ENCODE data around the gene ERGIC1.
A peak's percentile ranks its signal among the peaks of the same experiment; 100 is the strongest.

The ERGIC1 gene

DNA sequence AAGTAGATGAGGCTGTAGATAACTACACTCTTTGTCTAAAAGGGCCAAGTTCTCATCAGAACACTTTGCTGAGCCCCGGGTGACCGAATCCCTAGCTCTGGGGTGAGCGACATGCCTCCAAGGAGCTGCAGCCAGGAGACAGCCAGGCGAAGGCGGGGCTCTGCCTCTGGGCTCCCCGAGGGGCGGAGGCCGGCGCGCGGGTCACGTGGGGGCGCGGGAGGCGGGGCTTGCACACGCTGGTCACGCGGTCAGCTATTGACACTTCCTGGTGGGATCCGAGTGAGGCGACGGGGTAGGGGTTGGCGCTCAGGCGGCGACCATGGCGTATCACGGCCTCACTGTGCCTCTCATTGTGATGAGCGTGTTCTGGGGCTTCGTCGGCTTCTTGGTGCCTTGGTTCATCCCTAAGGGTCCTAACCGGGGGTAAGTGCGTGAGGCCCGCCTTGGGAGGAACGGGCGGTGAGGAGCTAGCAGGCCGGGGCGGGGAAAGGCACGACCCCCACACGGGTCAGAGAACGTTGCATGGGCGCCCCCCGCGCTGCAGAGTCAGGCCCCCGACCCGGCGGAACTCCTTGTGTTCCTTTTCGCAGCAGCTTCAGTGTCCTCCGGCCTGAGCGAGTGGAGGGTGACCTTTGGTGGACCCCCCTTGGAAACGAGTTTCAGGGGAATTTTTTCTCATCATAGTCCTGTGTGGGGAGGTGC, 149.6 kb downstream of the ERGIC1 start, which contains the start of gene ATP6V0E1:
ATP6V0E1 (plus strand) TSS at position 230 of the 702 bp plus-strand sequence; CDS start at position 320, 90 bp downstream.
- peak; percentile 88 for DNase-seq (ENCODE audit: low read depth)
- TF ChIP-seq, protein P1, sequence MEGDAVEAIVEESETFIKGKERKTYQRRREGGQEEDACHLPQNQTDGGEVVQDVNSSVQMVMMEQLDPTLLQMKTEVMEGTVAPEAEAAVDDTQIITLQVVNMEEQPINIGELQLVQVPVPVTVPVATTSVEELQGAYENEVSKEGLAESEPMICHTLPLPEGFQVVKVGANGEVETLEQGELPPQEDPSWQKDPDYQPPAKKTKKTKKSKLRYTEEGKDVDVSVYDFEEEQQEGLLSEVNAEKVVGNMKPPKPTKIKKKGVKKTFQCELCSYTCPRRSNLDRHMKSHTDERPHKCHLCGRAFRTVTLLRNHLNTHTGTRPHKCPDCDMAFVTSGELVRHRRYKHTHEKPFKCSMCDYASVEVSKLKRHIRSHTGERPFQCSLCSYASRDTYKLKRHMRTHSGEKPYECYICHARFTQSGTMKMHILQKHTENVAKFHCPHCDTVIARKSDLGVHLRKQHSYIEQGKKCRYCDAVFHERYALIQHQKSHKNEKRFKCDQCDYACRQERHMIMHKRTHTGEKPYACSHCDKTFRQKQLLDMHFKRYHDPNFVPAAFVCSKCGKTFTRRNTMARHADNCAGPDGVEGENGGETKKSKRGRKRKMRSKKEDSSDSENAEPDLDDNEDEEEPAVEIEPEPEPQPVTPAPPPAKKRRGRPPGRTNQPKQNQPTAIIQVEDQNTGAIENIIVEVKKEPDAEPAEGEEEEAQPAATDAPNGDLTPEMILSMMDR (conservative IDR thresholded peaks at IDR 0.05; ENCODE audit: control insufficient read depth, insufficient read depth, low read depth, low read length), result no peak
- peak within 1 kb of the TSS; percentile 92 for H3K4me3 ChIP-seq (ENCODE audit: control insufficient read depth, low read depth, low read length)

DNA sequence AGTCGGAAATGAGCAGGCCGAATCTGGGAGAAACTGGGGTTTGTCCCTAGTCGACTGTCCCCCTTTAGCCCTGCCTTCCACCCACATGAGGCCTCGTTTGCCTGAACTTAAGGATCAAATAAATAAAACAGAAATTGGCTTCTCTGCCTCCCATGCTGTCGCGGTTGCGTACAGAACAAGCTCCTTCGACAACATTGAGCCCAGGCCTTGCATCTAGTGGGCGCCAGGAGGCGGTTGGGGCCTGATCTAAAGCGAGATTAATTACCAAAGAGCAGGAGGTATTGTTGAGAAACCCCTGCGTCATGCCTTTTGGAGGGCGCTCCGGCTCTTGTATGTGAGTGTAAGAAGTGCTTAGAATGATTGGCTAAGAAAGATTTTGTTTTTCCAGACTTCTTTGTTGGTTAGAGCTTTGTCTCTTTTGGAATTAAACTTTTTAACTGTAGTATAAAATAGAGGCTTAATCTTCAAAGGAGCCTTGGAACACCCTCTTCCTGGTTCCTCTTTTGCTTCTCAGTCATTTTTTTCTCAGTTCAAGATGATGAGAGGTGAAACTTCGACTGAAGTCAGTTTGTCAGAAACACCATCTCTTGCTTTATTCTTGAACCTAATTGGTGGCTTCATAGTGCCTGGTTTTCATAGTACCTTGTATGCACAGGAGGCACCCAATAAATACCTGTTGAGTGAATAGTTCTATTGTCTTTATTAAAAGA, 150.3 kb downstream of the ERGIC1 start:
- DNase-seq (ENCODE audit: low read depth), result peak; percentile 93
- peak overlapping the region; percentile 92 for H3K4me3 ChIP-seq (ENCODE audit: control insufficient read depth, low read depth, low read length)
- TF ChIP-seq, protein P1 (conservative IDR thresholded peaks at IDR 0.05; ENCODE audit: control insufficient read depth, insufficient read depth, low read depth, low read length), result peak; percentile 65

DNA sequence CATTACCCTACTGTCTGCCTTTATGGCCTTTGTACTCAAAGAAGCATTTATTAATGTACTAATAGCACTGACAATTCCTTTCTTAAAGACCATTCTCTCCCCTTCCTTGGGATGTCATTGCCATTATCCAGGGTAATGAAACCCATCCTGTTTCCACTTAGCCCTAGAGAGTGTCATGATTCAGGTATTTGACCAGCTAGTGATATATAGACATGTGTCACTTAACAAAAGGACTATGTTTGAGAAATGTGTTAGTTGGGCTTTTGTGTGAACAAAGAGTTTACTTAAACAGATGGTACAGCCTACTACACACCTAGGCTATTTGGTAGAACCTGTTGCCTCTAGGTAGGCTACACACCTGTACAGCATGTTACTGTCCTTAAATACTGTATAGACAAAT, 151.5 kb downstream of the ERGIC1 start:
- H3K4me3 ChIP-seq (ENCODE audit: control insufficient read depth, low read depth, low read length), result no peak overlapping the region
- no peak for DNase-seq (ENCODE audit: low read depth)
- TF ChIP-seq, protein P1 (conservative IDR thresholded peaks at IDR 0.05; ENCODE audit: control insufficient read depth, insufficient read depth, low read depth, low read length), result no peak

DNA sequence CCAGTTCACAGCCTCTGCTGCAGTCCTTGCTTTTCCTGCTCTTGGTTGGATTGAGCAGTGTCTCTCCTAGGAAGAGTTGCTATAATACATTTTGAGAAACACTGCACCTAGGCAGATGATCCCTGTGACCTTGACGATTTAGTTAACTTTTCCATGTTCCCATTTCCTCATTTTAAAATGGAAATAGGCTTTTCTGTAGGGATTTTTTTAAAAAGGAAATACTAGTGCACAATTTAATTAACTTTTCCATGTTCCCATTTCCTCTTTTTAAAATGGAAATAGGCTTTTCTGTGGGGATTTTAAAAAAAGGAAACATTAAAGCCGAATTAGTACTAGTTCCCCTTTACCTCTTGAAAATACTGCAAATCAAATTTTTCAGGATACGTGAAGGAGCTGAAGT, 154.2 kb downstream of the ERGIC1 start:
- H3K4me3 ChIP-seq (ENCODE audit: control insufficient read depth, low read depth, low read length), result no peak overlapping the region
- no peak for DNase-seq (ENCODE audit: low read depth)
- TF ChIP-seq, protein P1 (conservative IDR thresholded peaks at IDR 0.05; ENCODE audit: control insufficient read depth, insufficient read depth, low read depth, low read length), result no peak

DNA sequence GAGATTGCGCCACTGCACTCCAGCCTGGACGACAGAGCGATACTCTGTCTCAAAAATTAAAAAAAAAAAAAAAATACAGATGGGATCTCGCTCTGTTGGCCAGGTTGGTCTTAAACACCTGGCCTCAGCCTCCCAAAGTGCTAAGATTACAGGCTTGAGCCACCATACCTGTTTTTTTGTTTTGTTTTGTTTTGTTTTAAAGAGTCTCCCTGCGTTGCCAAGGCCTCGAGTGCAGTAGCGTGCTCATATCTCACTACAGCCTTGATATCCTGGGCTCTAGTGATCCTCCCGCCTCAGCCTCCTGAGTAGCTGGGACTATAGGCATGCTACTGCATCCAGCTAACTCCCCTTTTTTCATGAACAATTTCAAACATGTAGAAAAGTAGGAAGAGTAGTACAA, 156.7 kb downstream of the ERGIC1 start:
- no peak for DNase-seq (ENCODE audit: low read depth)
- no peak overlapping the region for H3K4me3 ChIP-seq (ENCODE audit: control insufficient read depth, low read depth, low read length)
- TF ChIP-seq, protein P1 (conservative IDR thresholded peaks at IDR 0.05; ENCODE audit: control insufficient read depth, insufficient read depth, low read depth, low read length), result no peak

DNA sequence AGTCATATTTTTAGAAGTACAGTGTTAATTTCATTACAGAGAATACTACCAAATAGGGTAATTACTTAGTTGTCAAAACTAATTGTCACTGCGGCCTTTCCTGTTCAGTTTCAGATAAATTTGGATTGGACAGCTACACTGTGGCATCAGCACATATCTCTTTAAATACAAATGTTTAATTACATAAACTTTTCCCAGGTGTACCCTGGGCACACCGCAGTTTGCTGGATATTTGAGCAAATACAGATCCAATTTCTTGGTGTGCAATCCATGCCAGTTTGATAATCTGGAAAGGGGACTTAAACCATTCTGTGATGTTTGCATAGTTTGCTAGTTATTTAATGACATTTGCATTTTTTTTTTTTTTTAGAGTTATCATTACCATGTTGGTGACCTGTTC, 160.4 kb downstream of the ERGIC1 start:
- no peak overlapping the region for H3K4me3 ChIP-seq (ENCODE audit: control insufficient read depth, low read depth, low read length)
- TF ChIP-seq, protein P1 (conservative IDR thresholded peaks at IDR 0.05; ENCODE audit: control insufficient read depth, insufficient read depth, low read depth, low read length), result no peak
- no peak for DNase-seq (ENCODE audit: low read depth)
